ENCODE data around the gene GPR135. TPM values are rescaled to one million over a fixed set of nuclear protein-coding genes. Genes with fewer than 3 reads are reported as not detected.
"Not testable (repeated sequence)": the region's sequence is repeated elsewhere in the genome, so short reads cannot be mapped to it uniquely, and the experiment has no call there.

GPR135 gene
- total and polyA plus RNA-seq, 9 donors: 1.6 to 4.6 (median 2.5) TPM

DNA sequence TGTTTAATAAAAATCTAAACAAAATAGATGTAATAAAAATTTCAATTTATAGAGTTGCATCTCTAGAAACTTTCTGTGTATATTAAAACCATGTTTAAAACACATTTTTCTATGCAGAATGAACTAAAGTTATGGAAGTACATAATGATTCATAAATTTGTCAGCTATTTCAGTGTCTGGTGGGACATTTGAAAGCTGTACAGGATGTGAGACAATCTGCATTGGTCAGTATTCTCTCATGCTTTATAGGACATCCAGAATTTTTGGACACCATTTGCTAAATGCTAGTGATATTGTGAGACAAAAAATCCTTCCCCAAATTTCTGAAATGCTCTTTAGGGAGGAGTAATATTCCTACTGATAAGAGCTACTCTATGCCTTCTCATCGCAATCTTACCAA, 13.3 kb downstream of the GPR135 start:
- WGBS (ENCODE audit: insufficient coverage): no CpG with 5 or more reads among the region's 1 CpG
- no peak for DNase-seq
- no peak overlapping the region for H3K27ac ChIP-seq (ENCODE audit: low read length)
- no peaks in the 10 kb centered on the region for H3K4me1 ChIP-seq (ENCODE audit: control insufficient read depth, insufficient read depth, low read length)
- H3K9me3 ChIP-seq (replicated peaks; ENCODE audit: control insufficient read depth, low read depth, low read length): no peaks in the 10 kb centered on the region
- H3K36me3 ChIP-seq (ENCODE audit: control insufficient read depth, insufficient read depth, low read length): no peaks in the 10 kb centered on the region
- H3K27me3 ChIP-seq (ENCODE audit: control insufficient read depth, insufficient read depth, low read length): no peaks in the 10 kb centered on the region
- no peak overlapping the region for H3K4me3 ChIP-seq (ENCODE audit: low read length)

DNA sequence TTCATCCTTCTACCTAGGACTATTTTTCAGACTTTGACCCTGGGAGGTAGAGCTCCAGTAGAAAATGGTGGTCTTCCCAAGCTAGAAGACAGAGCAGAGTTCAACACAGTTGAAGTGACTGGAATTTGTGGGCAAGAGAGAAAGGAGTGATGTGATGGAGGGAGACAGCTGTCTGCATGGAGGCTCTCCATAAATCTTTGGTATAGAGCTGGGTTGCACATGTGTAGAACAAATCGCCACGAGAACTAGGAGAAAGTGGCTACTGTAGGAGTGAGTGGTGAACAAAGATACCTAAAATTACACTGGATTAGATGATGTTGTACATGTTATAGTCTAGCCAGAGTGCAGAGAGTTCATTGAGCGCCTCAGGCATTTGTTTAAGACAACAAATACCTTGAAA, 14.5 kb downstream of the GPR135 start:
- peak; percentile 43 for DNase-seq
- Histone ChIP-seq H3K27ac (ENCODE audit: low read length) (no peak overlapping the region), H3K9me3 (replicated peaks; ENCODE audit: control insufficient read depth, low read depth, low read length) (no peaks in the 10 kb centered on the region), H3K36me3 (ENCODE audit: control insufficient read depth, insufficient read depth, low read length) (no peaks in the 10 kb centered on the region), H3K4me1 (ENCODE audit: control insufficient read depth, insufficient read depth, low read length) (no peaks in the 10 kb centered on the region), H3K27me3 (ENCODE audit: control insufficient read depth, insufficient read depth, low read length) (no peaks in the 10 kb centered on the region), H3K4me3 (ENCODE audit: low read length) (no peak overlapping the region)
- 83% methylated on average over 2 of the region's 3 CpGs for WGBS (ENCODE audit: insufficient coverage)

DNA sequence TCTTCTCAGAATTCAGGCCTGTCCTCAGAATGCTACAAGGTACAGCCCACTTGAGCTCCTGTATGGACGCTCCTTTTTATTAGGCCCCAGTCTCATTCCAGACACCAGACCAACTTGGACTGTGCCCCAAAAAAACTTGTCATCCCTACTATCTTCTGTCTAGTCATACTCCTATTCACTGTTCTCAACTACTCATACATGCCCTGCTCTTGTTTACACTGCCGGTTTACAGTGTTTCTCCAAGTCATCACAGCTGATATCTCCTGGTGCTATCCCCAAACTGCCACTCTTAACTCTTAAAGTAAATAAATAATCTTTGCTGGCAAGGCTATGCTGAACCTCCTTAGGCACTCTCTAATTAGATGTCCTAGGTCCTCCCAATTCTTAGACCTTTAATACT, 16.5 kb downstream of the GPR135 start:
- H3K27me3 ChIP-seq (ENCODE audit: control insufficient read depth, insufficient read depth, low read length); H3K9me3 ChIP-seq (replicated peaks; ENCODE audit: control insufficient read depth, low read depth, low read length); H3K27ac ChIP-seq (ENCODE audit: low read length); DNase-seq; H3K4me3 ChIP-seq (ENCODE audit: low read length); H3K4me1 ChIP-seq (ENCODE audit: control insufficient read depth, insufficient read depth, low read length); H3K36me3 ChIP-seq (ENCODE audit: control insufficient read depth, insufficient read depth, low read length): not testable (repeated sequence)
- WGBS (ENCODE audit: insufficient coverage): no CpG with 5 or more reads among the region's 2 CpGs

DNA sequence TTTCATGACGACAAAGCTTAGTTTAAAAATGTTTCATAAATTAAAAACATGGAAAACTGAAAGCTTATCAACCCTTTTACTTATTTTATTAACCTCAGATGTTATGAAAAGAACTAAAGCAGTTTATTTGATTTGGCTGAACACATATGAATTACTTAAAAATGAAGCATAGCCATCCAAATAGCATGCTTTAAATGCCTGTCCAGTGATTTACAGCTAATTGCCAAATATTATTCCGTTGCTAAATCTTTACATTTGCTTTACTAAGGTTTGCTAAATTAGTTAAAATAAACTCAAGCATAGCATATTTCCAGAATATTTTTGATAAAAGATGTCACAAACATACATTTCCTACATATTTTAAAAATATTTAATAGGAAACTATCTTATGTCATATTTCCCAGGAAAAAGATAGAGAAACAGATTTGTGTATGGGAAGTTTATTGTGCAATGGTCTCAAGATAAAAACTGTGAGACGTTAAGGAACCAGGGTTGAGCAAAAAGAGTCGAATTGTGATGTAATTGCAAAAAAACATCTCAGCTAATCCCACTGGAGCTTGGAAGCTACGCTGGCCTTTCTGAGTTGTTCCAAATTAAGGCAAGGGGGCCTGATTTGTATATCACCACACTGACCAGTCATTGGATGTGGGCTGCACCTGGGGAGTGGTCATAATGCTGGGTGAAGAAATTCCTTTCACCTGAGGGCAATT, 25.8 kb downstream of the GPR135 start:
- H3K36me3 ChIP-seq (ENCODE audit: control insufficient read depth, insufficient read depth, low read length): no peaks in the 10 kb centered on the region
- DNase-seq: peak; percentile 22
- no peaks in the 10 kb centered on the region for H3K9me3 ChIP-seq (replicated peaks; ENCODE audit: control insufficient read depth, low read depth, low read length)
- no peaks in the 10 kb centered on the region for H3K27me3 ChIP-seq (ENCODE audit: control insufficient read depth, insufficient read depth, low read length)
- 10% methylated on average over 2 of the region's 5 CpGs for WGBS (ENCODE audit: insufficient coverage)
- no peak overlapping the region for H3K27ac ChIP-seq (ENCODE audit: low read length)
- peaks cover 2% of the 10 kb centered on the region for H3K4me1 ChIP-seq (ENCODE audit: control insufficient read depth, insufficient read depth, low read length)
- no peak overlapping the region for H3K4me3 ChIP-seq (ENCODE audit: low read length)

DNA sequence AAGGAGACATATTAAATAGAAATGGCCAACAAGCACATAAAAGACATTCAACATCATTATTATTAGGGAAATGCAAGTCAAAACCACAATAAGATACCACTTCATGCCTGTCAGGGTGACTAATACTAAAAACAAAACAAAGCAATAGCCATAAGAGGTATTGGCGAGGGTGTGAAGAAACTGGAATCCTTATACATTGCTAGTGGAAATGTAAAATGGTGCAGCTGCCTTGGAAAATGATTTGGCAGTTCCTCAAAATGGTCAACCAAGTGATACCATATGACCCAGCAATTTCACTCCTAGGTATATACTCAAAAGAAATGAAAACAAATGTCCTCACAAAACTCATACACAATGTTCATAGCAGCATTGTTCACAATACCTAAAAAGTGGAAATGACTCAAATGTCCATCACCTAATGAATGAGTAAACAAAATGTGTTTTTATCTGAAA, 27.0 kb downstream of the GPR135 start:
- H3K27ac ChIP-seq (ENCODE audit: low read length): no peak overlapping the region
- no CpG with 5 or more reads among the region's 1 CpG for WGBS (ENCODE audit: insufficient coverage)

DNA sequence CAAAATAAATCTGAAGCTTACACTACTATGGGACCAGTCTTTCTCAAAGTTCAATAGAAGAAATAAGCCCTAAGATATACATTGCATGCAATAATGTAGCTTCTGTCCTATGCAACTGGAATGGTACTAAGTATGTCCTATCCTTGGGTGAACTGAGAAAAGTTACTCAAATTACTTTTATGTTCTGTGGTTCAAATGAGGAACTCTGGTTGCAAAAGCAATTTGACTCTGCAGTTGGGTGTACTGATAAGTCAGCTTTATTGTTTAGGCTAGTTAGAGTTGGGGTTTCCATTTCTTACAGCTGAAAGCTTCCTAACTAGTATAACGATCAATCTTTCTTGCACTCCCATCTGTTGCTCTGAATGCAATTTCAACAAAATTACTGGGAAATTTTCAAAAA, 29.2 kb downstream of the GPR135 start:
- H3K27me3 ChIP-seq (ENCODE audit: control insufficient read depth, insufficient read depth, low read length): no peaks in the 10 kb centered on the region
- H3K4me1 ChIP-seq (ENCODE audit: control insufficient read depth, insufficient read depth, low read length): no peaks in the 10 kb centered on the region
- H3K9me3 ChIP-seq (replicated peaks; ENCODE audit: control insufficient read depth, low read depth, low read length): no peaks in the 10 kb centered on the region
- no peaks in the 10 kb centered on the region for H3K36me3 ChIP-seq (ENCODE audit: control insufficient read depth, insufficient read depth, low read length)
- WGBS (ENCODE audit: insufficient coverage): no CpG with 5 or more reads among the region's 1 CpG
- no peak overlapping the region for H3K4me3 ChIP-seq (ENCODE audit: low read length)
- DNase-seq: no peak
- no peak overlapping the region for H3K27ac ChIP-seq (ENCODE audit: low read length)

More for the DNA sequence above, 27.0 kb downstream of the GPR135 start:
- H3K27me3 ChIP-seq (ENCODE audit: control insufficient read depth, insufficient read depth, low read length): no peaks in the 10 kb centered on the region
- no peak overlapping the region for H3K4me3 ChIP-seq (ENCODE audit: low read length)
- DNase-seq: no peak
- H3K4me1 ChIP-seq (ENCODE audit: control insufficient read depth, insufficient read depth, low read length): no peaks in the 10 kb centered on the region
- no peaks in the 10 kb centered on the region for H3K9me3 ChIP-seq (replicated peaks; ENCODE audit: control insufficient read depth, low read depth, low read length)
- H3K36me3 ChIP-seq (ENCODE audit: control insufficient read depth, insufficient read depth, low read length): no peaks in the 10 kb centered on the region

DNA sequence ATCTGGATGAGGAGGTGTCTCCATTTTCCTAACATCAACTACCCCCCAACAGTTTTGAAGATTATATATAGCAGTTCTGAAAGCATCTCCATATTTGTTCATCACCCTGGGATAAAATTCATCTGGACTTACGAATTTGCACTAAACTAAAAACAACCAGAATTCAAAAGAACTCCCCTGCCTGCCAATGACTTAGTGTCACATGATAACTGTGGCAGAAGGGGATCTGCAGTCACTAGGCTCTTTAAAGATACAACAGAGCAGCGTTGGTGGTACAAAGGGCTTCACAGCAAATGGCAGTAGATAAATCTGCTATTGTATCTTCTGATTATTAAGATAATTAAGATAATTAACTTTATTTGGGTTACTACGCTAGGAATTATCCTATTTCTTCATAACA, 30.1 kb downstream of the GPR135 start:
- no peaks in the 10 kb centered on the region for H3K36me3 ChIP-seq (ENCODE audit: control insufficient read depth, insufficient read depth, low read length)
- no peaks in the 10 kb centered on the region for H3K9me3 ChIP-seq (replicated peaks; ENCODE audit: control insufficient read depth, low read depth, low read length)
- no peaks in the 10 kb centered on the region for H3K4me1 ChIP-seq (ENCODE audit: control insufficient read depth, insufficient read depth, low read length)
- DNase-seq: no peak
- WGBS (ENCODE audit: insufficient coverage): no CpG with 5 or more reads among the region's 3 CpGs
- no peaks in the 10 kb centered on the region for H3K27me3 ChIP-seq (ENCODE audit: control insufficient read depth, insufficient read depth, low read length)
- no peak overlapping the region for H3K27ac ChIP-seq (ENCODE audit: low read length)
- no peak overlapping the region for H3K4me3 ChIP-seq (ENCODE audit: low read length)

DNA sequence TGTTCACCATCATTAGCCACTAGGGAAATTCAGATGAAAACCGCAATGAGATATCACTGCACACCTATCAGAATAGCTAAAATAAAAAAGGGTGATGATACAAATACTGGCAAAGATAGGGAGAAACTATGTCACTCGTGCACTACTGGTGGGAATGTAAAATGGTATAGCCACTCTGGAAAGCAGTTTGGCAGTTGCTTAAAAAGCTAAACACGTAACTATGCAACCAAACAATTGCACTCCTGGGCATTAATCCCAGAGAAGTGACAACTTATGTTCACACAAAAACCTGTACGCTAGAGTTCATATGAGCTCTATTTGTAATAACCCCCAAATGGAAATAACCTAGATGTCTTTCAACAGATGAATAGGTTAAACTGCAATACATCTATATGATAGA, 35.4 kb downstream of the GPR135 start:
- no peak for DNase-seq
- Histone ChIP-seq H3K9me3 (replicated peaks; ENCODE audit: control insufficient read depth, low read depth, low read length) (no peaks in the 10 kb centered on the region), H3K4me3 (ENCODE audit: low read length) (no peak overlapping the region), H3K4me1 (ENCODE audit: control insufficient read depth, insufficient read depth, low read length) (peaks cover 33% of the 10 kb centered on the region), H3K36me3 (ENCODE audit: control insufficient read depth, insufficient read depth, low read length) (no peaks in the 10 kb centered on the region), H3K27ac (ENCODE audit: low read length) (no peak overlapping the region), H3K27me3 (ENCODE audit: control insufficient read depth, insufficient read depth, low read length) (no peaks in the 10 kb centered on the region)
- WGBS (ENCODE audit: insufficient coverage): no CpG with 5 or more reads among the region's 4 CpGs

DNA sequence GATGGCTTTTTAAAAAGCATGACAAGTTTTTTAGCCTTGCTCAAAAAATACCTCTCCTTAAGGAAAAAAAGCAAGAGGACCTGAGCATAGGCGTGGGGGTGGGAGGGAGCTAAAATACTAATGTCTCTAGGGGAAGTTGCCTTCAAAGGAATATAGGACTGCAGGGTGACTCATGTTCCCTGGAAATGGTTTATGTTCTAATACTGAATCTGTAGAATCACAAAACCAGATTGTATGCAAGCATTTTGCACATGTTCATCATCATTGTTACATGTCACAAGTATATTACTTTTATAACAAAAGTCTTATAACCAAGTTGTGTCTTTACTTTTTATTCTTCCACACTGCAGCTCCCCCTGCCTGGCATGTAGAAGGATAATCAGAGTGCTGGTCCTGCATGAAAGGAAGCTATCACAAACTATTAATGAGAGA, 36.6 kb downstream of the GPR135 start:
- Histone ChIP-seq H3K27ac (ENCODE audit: low read length) (peak overlapping the region; percentile 83), H3K4me1 (ENCODE audit: control insufficient read depth, insufficient read depth, low read length) (peaks cover 37% of the 10 kb centered on the region), H3K4me3 (ENCODE audit: low read length) (no peak overlapping the region), H3K36me3 (ENCODE audit: control insufficient read depth, insufficient read depth, low read length) (no peaks in the 10 kb centered on the region), H3K9me3 (replicated peaks; ENCODE audit: control insufficient read depth, low read depth, low read length) (no peaks in the 10 kb centered on the region), H3K27me3 (ENCODE audit: control insufficient read depth, insufficient read depth, low read length) (no peaks in the 10 kb centered on the region)
- DNase-seq: peak; percentile 84
- WGBS (ENCODE audit: insufficient coverage): no CpG with 5 or more reads among the region's 1 CpG

DNA sequence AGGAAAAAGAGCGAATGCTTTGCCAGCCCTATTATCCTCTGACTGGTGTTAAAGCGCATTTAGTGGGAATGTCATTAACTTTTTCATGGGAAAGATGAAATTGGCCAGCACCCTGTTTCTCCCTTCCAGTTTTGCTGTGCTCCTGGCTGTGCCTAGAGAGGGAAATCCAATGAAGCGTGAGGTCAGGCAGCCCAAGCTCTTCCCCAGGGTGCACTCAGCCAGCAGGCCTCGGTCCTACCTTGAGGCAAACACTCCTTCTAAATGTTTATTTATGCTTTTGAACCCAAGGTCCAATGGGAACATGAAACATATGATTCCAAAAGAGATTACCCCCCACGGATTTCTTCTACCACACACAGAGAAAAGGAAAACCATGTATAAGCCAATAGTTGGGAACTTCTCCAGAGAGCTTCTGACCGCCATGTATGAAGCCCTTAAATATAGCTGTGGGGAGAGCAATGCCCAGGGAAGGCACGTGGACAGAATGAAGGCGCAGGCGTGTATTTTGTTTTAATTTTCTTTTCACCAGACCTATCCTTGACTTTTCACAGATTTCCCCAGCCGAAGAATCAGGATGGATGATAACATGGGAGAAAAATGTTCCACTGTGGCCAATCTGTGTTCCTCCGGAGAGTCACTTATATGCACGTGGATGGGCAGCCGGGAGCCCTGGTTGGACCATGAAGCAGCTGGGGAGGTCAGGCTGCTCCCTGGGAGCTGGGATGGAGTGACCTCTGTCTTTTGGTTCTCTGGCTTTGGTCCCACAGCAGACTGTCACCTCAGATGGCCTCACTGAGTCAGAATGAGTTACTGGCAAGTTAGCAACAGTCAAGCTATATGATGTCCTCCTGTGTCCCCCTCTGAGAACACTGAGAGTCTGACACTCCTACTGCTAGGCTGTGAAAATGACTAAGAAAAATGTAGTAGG, 37.3 kb downstream of the GPR135 start:
- Histone ChIP-seq H3K27me3 (ENCODE audit: control insufficient read depth, insufficient read depth, low read length) (no peaks in the 10 kb centered on the region), H3K4me1 (ENCODE audit: control insufficient read depth, insufficient read depth, low read length) (peaks cover 40% of the 10 kb centered on the region), H3K9me3 (replicated peaks; ENCODE audit: control insufficient read depth, low read depth, low read length) (no peaks in the 10 kb centered on the region), H3K36me3 (ENCODE audit: control insufficient read depth, insufficient read depth, low read length) (no peaks in the 10 kb centered on the region), H3K4me3 (ENCODE audit: low read length) (no peak overlapping the region), H3K27ac (ENCODE audit: low read length) (peak overlapping the region; percentile 83)
- peak; percentile 87 for DNase-seq
- WGBS (ENCODE audit: insufficient coverage): 42% methylated on average over 5 of the region's 13 CpGs
